MM.1S (cell line): ENCODE data around the gene GPC1.
"Not testable (repeated sequence)": the region's sequence is repeated elsewhere in the genome, so short reads cannot be mapped to it uniquely, and the experiment has no call there.

ENCODE experiments used
- DNase-seq: peaks from one replicate; pipeline ENCODE4 v3.0.0-alpha.2; 2015
- H2AFZ ChIP-seq: fragments of 300-600 bp; sonication (generic); 2 replicates; pipeline ENCODE4 v1.6.0; 2016; ENCODE audit warnings: antibody characterized with exemption, low read length
- H3F3A ChIP-seq: fragments of 300-600 bp; sonication (generic); 2 replicates; pipeline ENCODE4 v1.6.1; 2016; ENCODE audit warnings: mild to moderate bottlenecking, antibody characterized with exemption, low read length, moderate library complexity, mixed read lengths; ENCODE audit not compliant: insufficient read depth
- H3K27ac ChIP-seq: fragments of 300-600 bp; sonication (generic); 2 replicates; pipeline ENCODE4 v1.5.1; 2016; ENCODE audit warnings: mild to moderate bottlenecking, low read length
- H3K27me3 ChIP-seq: fragments of 300-600 bp; sonication (generic); replicated peaks from 2 replicates; pipeline ENCODE4 v1.6.0; 2016; ENCODE audit warnings: low read length; ENCODE audit not compliant: insufficient read depth
- H3K36me3 ChIP-seq: fragments of 300-600 bp; sonication (generic); replicated peaks from 2 replicates; pipeline ENCODE4 v1.6.1; 2016; ENCODE audit warnings: mild to moderate bottlenecking, low read length, mixed read lengths; ENCODE audit not compliant: insufficient read depth
- H3K4me1 ChIP-seq: fragments of 300-600 bp; sonication (generic); 2 replicates; pipeline ENCODE4 v1.6.1; 2016; ENCODE audit warnings: low read length, mixed read lengths
- H3K4me2 ChIP-seq: fragments of 300-600 bp; sonication (generic); 2 replicates; pipeline ENCODE4 v1.6.0; 2016; ENCODE audit warnings: low read depth, low read length
- H3K4me3 ChIP-seq: fragments of 300-600 bp; sonication (generic); 2 replicates; pipeline ENCODE4 v1.5.1; 2016; ENCODE audit warnings: low read length, mixed read lengths
- H3K79me2 ChIP-seq: fragments of 300-600 bp; sonication (generic); 2 replicates; pipeline ENCODE4 v1.6.1; 2016; ENCODE audit warnings: mixed run types, low read length, mixed read lengths
- H3K9ac ChIP-seq: fragments of 300-600 bp; sonication (generic); 2 replicates; pipeline ENCODE4 v1.6.1; 2016; ENCODE audit warnings: low read length, mixed read lengths
- H3K9me2 ChIP-seq: fragments of 300-600 bp; sonication (generic); replicated peaks from 2 replicates; pipeline ENCODE4 v1.6.1; 2016; ENCODE audit warnings: mild to moderate bottlenecking, low read length, mixed read lengths; ENCODE audit not compliant: insufficient read depth
- H3K9me3 ChIP-seq: fragments of 300-600 bp; sonication (generic); replicated peaks from 2 replicates; pipeline ENCODE4 v1.6.1; 2016; ENCODE audit warnings: mild to moderate bottlenecking, low read length, mixed read lengths; ENCODE audit not compliant: insufficient read depth
- H4K20me1 ChIP-seq: fragments of 300-600 bp; sonication (generic); 2 replicates; pipeline ENCODE4 v1.6.1; 2016; ENCODE audit warnings: mild to moderate bottlenecking, low read length, moderate library complexity, mixed read lengths; ENCODE audit not compliant: insufficient read depth
- EZH2 ChIP-seq: fragments of 300-600 bp; sonication (generic); optimal IDR thresholded peaks from 2 replicates; pipeline ENCODE3; 2017; ENCODE audit warnings: low read depth, mild to moderate bottlenecking, antibody characterized with exemption, low read length, mixed read lengths
- EZH2phosphoT487 ChIP-seq: fragments of 300-600 bp; sonication (generic); IDR thresholded peaks from 2 replicates; pipeline ENCODE4 v1.6.1; 2018; ENCODE audit warnings: antibody characterized with exemption, low read length
- TF ChIP-seq, protein P1 (sequence below): fragments of 300-600 bp; sonication (generic); IDR thresholded peaks from 2 replicates; pipeline ENCODE4 v1.5.1; 2016; ENCODE audit warnings: antibody characterized with exemption, low read length, mixed read lengths

GPC1 gene

GRCh38 chr2:240491483-240491882 lies 56.0 kb downstream of the GPC1 start:
- no peaks in the 10 kb centered on the region for H3K79me2 ChIP-seq
- no peaks in the 10 kb centered on the region for H3K9me2 ChIP-seq

DNA sequence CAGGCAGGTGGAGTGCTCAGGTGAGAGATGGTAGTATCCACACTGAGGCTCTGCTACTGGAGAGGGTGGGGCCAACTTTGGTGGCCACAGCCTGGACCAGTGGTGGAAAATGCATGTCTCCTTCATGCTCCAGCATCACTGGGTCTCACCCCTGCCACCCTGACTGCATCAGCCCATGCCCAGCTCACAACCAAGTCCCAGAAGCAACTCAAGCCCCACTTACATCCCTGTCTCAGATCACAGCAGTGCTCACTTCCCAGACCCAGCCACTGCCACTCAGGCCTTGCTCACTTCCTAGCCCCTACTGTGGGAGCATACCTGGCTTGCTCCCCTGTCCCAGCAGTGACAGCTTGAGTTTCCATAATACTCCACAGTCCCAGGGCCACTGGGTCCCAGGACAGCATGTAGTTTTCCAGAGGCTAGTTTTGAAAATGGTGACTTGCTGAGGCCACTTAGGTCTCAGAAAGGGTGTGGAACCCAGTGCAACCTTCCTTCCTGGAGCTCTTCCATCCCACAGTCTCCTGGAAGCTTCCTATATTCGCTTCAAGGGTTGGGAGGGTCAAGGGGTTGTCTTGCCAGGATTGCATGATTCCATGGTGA lies 58.8 kb downstream of the GPC1 start:
- Histone ChIP-seq H3F3A (no peaks in the 10 kb centered on the region), H3K4me3 (no peak overlapping the region), H3K4me1 (no peaks in the 10 kb centered on the region), H2AFZ (no peak overlapping the region), H3K9me2 (no peaks in the 10 kb centered on the region), H3K4me2 (no peak overlapping the region), H4K20me1 (no peaks in the 10 kb centered on the region), H3K9ac (no peak overlapping the region), H3K36me3 (no peaks in the 10 kb centered on the region; the same call in 1 of the 2 replicates), H3K9me3 (no peaks in the 10 kb centered on the region; the same call in 1 of the 2 replicates), H3K27ac (no peak overlapping the region), H3K79me2 (no peaks in the 10 kb centered on the region), H3K27me3 (no peaks in the 10 kb centered on the region)
- DNase-seq, result no peak
- TF ChIP-seq EZH2phosphoT487, result no peak
- TF ChIP-seq EZH2, result no peak
- TF ChIP-seq, protein P1, sequence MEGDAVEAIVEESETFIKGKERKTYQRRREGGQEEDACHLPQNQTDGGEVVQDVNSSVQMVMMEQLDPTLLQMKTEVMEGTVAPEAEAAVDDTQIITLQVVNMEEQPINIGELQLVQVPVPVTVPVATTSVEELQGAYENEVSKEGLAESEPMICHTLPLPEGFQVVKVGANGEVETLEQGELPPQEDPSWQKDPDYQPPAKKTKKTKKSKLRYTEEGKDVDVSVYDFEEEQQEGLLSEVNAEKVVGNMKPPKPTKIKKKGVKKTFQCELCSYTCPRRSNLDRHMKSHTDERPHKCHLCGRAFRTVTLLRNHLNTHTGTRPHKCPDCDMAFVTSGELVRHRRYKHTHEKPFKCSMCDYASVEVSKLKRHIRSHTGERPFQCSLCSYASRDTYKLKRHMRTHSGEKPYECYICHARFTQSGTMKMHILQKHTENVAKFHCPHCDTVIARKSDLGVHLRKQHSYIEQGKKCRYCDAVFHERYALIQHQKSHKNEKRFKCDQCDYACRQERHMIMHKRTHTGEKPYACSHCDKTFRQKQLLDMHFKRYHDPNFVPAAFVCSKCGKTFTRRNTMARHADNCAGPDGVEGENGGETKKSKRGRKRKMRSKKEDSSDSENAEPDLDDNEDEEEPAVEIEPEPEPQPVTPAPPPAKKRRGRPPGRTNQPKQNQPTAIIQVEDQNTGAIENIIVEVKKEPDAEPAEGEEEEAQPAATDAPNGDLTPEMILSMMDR, result no peak

More at GRCh38 chr2:240491483-240491882, 56.0 kb downstream of the GPC1 start:
- Histone ChIP-seq H4K20me1 (no peaks in the 10 kb centered on the region), H3K4me1 (no peaks in the 10 kb centered on the region), H3K27ac (no peak overlapping the region), H3K9ac (no peak overlapping the region), H2AFZ (no peak overlapping the region), H3K27me3 (no peaks in the 10 kb centered on the region), H3K4me3 (no peak overlapping the region), H3K4me2 (no peak overlapping the region), H3F3A (no peaks in the 10 kb centered on the region), H3K9me3 (no peaks in the 10 kb centered on the region; the same call in 1 of the 2 replicates), H3K36me3 (no peaks in the 10 kb centered on the region)
- TF ChIP-seq EZH2 (no peak), EZH2phosphoT487 (no peak)
- TF ChIP-seq, protein P1, result no peak
- DNase-seq, result no peak

GRCh38 chr2:240494942-240495341 lies 59.5 kb downstream of the GPC1 start:
- not testable (repeated sequence) for H4K20me1 ChIP-seq, H3K9me2 ChIP-seq, H3K4me2 ChIP-seq, H3F3A ChIP-seq, H3K27me3 ChIP-seq, H3K4me1 ChIP-seq, H3K36me3 ChIP-seq, H3K9ac ChIP-seq, H2AFZ ChIP-seq, H3K27ac ChIP-seq, H3K9me3 ChIP-seq, DNase-seq, H3K4me3 ChIP-seq, H3K79me2 ChIP-seq

- not testable (repeated sequence) for H3K9me3 ChIP-seq, H3K79me2 ChIP-seq, H3K9me2 ChIP-seq, DNase-seq, H3K4me2 ChIP-seq, H3K4me1 ChIP-seq, H3K27ac ChIP-seq, H3K4me3 ChIP-seq, H2AFZ ChIP-seq, H3K27me3 ChIP-seq, H3K9ac ChIP-seq, H3K36me3 ChIP-seq, H3F3A ChIP-seq, H4K20me1 ChIP-seq
Measured at GRCh38 chr2:240497082-240497481, 61.6 kb downstream of the GPC1 start.
